ENCODE results near the gene PSMG4. TPM values are rescaled to one million over a fixed set of nuclear protein-coding genes. Genes with fewer than 3 reads are reported as not detected.

PSMG4 gene
- total and polyA plus RNA-seq, 9 of the 15 experiments (the other 6 are each of a cell fraction or from before 2014, with no cell fraction given), result 12.9 to 185 (median 52.0) TPM

DNA sequence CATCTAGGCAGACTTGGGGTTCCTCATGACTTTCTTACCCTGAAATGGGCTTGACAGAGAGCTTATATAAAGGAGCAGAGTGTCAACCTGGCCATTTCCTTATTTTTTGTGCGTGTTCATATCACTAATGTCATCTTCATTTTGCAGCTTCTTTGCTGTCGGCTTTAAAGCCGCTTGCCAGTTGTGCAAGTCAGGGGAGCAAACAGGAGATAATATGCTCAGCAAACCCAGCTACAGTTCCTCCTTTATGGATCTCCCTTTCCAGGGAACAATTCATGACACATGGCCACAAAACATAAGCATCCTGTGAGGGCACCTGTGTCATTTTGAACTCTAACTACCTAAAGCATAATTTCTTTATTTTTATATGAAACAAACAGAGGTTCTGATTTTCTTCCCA, 24.8 kb upstream of the PSMG4 start (continued):
- TF ChIP-seq, protein P1, sequence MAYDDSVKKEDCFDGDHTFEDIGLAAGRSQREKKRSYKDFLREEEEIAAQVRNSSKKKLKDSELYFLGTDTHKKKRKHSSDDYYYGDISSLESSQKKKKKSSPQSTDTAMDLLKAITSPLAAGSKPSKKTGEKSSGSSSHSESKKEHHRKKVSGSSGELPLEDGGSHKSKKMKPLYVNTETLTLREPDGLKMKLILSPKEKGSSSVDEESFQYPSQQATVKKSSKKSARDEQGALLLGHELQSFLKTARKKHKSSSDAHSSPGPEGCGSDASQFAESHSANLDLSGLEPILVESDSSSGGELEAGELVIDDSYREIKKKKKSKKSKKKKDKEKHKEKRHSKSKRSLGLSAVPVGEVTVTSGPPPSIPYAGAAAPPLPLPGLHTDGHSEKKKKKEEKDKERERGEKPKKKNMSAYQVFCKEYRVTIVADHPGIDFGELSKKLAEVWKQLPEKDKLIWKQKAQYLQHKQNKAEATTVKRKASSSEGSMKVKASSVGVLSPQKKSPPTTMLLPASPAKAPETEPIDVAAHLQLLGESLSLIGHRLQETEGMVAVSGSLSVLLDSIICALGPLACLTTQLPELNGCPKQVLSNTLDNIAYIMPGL (CRISPR knock-in tag; IDR thresholded peaks at IDR 0.05), result no peak
- TF ChIP-seq SPI1 (IDR thresholded peaks at IDR 0.05; ENCODE audit: borderline replicate concordance, low read depth, low read length) (peak; percentile 45; the same call in 1 of the 2 replicates), ZNF445 (CRISPR knock-in tag; IDR thresholded peaks at IDR 0.05; ENCODE audit: low read depth) (no peak), JUN (IDR thresholded peaks at IDR 0.05; ENCODE audit: borderline replicate concordance, low read depth, low read length) (no peak), JUN (CRISPR knock-in tag; IDR thresholded peaks at IDR 0.05; ENCODE audit: borderline replicate concordance) (no peak), ZKSCAN8 (CRISPR knock-in tag; IDR thresholded peaks at IDR 0.05) (no peak), ZNF384 (IDR thresholded peaks at IDR 0.05; ENCODE audit: low read depth, low read length) (no peak), MCM7 (IDR thresholded peaks at IDR 0.05) (no peak), CEBPB (tag; IDR thresholded peaks at IDR 0.05) (peak; percentile 70), MTA3 (IDR thresholded peaks at IDR 0.05; ENCODE audit: borderline replicate concordance) (no peak), FOXA3 (CRISPR knock-in tag; conservative IDR thresholded peaks at IDR 0.05 in 1 of 2, IDR thresholded peaks at IDR 0.05 in 1 of 2) (no peak), TBP (optimal IDR thresholded peaks at IDR 0.05; ENCODE audit: low read depth, low read length) (no peak), ELF1 (tag; IDR thresholded peaks at IDR 0.05) (peak; percentile 37; the same call in 1 of the 2 replicates), NUFIP1 (IDR thresholded peaks at IDR 0.05; ENCODE audit: partially characterized antibody) (no peak), CEBPG (CRISPR knock-in tag; IDR thresholded peaks at IDR 0.05) (no peak), CEBPG (tag; conservative IDR thresholded peaks at IDR 0.05 in 1 of 2, IDR thresholded peaks at IDR 0.05 in 1 of 2) (0 out of 4 replicates have a peak, but pooled peaks of 1 of the 2 experiments have one; percentile 8)
- TF ChIP-seq, protein P2, sequence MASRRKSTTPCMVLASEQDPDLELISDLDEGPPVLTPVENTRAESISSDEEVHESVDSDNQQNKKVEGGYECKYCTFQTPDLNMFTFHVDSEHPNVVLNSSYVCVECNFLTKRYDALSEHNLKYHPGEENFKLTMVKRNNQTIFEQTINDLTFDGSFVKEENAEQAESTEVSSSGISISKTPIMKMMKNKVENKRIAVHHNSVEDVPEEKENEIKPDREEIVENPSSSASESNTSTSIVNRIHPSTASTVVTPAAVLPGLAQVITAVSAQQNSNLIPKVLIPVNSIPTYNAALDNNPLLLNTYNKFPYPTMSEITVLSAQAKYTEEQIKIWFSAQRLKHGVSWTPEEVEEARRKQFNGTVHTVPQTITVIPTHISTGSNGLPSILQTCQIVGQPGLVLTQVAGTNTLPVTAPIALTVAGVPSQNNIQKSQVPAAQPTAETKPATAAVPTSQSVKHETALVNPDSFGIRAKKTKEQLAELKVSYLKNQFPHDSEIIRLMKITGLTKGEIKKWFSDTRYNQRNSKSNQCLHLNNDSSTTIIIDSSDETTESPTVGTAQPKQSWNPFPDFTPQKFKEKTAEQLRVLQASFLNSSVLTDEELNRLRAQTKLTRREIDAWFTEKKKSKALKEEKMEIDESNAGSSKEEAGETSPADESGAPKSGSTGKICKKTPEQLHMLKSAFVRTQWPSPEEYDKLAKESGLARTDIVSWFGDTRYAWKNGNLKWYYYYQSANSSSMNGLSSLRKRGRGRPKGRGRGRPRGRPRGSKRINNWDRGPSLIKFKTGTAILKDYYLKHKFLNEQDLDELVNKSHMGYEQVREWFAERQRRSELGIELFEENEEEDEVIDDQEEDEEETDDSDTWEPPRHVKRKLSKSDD (conservative IDR thresholded peaks at IDR 0.05; ENCODE audit: low read length), result no peak
